BJ (cell line): ENCODE results near the gene ST3GAL3. TPM values are rescaled to one million over a fixed set of nuclear protein-coding genes. Genes with fewer than 3 reads are reported as not detected.

ENCODE experiments used
- CTCF ChIA-PET: fragments of 350-600 bp; formaldehyde crosslinking; extraction: SDS; loops from one replicate; lab custom pipeline; 2021; ENCODE audit warnings: antibody characterized with exemption, inconsistent platforms; lab: Yijun Ruan, JAX
- POLR2A ChIA-PET: fragments of 300-600 bp; sonication (Branson Sonifier 250); formaldehyde crosslinking; extraction: SDS; loops from one replicate; lab custom pipeline; 2021; ENCODE audit warnings: antibody characterized with exemption; lab: Charles Lee
- DNase-seq: peaks from one replicate; pipeline ENCODE4 v3.0.0-alpha.2; 2011; ENCODE audit warnings: low read depth
- H3K27me3 ChIP-seq: 2 replicates; pipeline ENCODE4 v1.6.0; 2011; ENCODE audit warnings: low read length; ENCODE audit not compliant: control insufficient read depth, insufficient read depth
- H3K36me3 ChIP-seq: 2 replicates; pipeline ENCODE4 v1.5.1; 2011; ENCODE audit warnings: low read length; ENCODE audit not compliant: control insufficient read depth, insufficient read depth
- H3K4me3 ChIP-seq: 2 replicates; pipeline ENCODE4 v1.5.1; 2011; ENCODE audit warnings: low read depth, mild to moderate bottlenecking, control low read depth, low read length
- polyA plus RNA-seq: library from polyadenylated mRNA; depleted of rRNA; stranded (reverse); fragments of >200 nt; gene quantifications from 2 replicates; pipeline ENCODE4 v1.2.3, GENCODE V29; 2011
- TF ChIP-seq, protein P1 (sequence below): IDR thresholded peaks from 2 replicates; pipeline ENCODE4 v1.5.1; 2011; ENCODE audit warnings: low read depth, mild to moderate bottlenecking, control low read depth, inconsistent platforms, low read length, moderate library complexity; ENCODE audit not compliant: insufficient read depth

The ST3GAL3 gene
- polyA plus RNA-seq, 1 experiment, result 24.2 TPM

DNA sequence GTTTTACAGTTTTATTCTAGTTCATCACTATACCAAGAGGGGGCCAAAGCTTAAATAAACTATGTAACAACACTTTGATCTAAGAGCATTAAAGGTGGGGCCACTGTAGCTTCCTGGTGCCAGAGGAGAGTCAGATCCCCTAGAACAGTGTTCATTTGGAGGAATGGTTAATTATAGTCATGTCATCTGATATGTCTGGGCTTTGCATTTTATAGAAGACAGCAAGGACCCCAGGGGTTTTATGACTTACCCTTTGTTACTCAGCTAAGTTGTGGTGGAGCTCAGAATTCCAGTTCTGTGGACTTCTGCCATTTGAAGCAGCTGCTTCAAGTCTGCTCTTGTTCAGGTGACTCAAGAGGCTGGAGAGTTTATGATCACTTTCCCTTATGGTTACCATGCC is 40.7 kb upstream of the ST3GAL3 start:
- peaks cover 61% of the 10 kb centered on the region for H3K36me3 ChIP-seq
- ChIA-PET CTCF (interaction anchor here (1.4 kb wide), 1 partner anchor 32 kb away, joined by 4 read pairs; no protein-coding TSS in a partner anchor), POLR2A (interaction anchor here (1.5 kb wide), 1 partner anchor 16 kb away, joined by 6 read pairs; the partner anchor contains the start of gene KDM4A)
- no peak overlapping the region for H3K4me3 ChIP-seq
- H3K27me3 ChIP-seq, result no peaks in the 10 kb centered on the region
- no peak for DNase-seq
- TF ChIP-seq, protein P1, sequence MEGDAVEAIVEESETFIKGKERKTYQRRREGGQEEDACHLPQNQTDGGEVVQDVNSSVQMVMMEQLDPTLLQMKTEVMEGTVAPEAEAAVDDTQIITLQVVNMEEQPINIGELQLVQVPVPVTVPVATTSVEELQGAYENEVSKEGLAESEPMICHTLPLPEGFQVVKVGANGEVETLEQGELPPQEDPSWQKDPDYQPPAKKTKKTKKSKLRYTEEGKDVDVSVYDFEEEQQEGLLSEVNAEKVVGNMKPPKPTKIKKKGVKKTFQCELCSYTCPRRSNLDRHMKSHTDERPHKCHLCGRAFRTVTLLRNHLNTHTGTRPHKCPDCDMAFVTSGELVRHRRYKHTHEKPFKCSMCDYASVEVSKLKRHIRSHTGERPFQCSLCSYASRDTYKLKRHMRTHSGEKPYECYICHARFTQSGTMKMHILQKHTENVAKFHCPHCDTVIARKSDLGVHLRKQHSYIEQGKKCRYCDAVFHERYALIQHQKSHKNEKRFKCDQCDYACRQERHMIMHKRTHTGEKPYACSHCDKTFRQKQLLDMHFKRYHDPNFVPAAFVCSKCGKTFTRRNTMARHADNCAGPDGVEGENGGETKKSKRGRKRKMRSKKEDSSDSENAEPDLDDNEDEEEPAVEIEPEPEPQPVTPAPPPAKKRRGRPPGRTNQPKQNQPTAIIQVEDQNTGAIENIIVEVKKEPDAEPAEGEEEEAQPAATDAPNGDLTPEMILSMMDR, result no peak

DNA sequence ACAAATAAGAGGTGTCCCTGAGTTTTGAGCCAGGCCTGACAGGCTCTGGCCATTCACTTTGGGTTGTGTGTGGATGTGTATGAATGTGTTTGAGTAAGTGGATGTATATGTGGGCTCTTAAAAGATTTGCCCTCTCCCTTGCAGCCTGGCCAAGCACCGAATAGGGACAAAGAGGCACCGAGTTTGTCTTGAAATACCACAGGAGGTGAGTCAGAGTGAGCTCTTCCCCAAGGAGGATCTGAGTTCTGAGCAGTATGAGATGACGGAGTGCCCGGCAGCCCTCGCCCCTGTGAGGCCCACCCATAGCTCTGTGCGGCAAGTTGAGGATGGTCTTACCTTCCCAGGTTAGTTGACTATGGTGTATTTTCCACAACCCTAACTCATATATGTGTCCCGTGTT is 38.4 kb upstream of the ST3GAL3 start:
- Histone ChIP-seq H3K36me3 (peaks cover 59% of the 10 kb centered on the region), H3K27me3 (no peaks in the 10 kb centered on the region), H3K4me3 (no peak overlapping the region)
- no peak for DNase-seq
- ChIA-PET CTCF (no interaction called here), POLR2A (no interaction called here)
- TF ChIP-seq, protein P1, result no peak

DNA sequence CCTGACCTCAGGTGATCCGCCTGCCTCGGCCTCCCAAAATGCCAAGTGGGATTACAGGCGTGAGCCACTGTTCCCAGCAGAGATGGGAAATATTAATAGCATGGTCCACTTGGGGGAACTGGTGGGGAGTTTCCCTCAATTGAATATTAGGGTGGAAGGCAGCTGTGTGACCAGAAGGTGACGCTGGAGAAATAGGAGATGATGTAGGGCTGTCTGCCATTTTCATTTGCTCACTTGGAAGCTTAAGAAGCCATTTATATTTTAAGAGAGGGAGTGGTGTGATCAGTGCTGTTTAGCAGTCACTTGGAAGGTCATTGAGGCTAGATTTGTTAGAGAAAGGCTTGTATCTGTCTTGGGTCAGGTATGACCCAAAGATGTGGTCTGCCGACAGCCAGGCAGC is 37.5 kb upstream of the ST3GAL3 start:
- Histone ChIP-seq H3K27me3 (no peaks in the 10 kb centered on the region), H3K36me3 (peaks cover 58% of the 10 kb centered on the region), H3K4me3 (no peak overlapping the region)
- TF ChIP-seq, protein P1, result no peak
- CTCF ChIA-PET, result no interaction called here
- DNase-seq, result no peak
- POLR2A ChIA-PET, result no interaction called here

DNA sequence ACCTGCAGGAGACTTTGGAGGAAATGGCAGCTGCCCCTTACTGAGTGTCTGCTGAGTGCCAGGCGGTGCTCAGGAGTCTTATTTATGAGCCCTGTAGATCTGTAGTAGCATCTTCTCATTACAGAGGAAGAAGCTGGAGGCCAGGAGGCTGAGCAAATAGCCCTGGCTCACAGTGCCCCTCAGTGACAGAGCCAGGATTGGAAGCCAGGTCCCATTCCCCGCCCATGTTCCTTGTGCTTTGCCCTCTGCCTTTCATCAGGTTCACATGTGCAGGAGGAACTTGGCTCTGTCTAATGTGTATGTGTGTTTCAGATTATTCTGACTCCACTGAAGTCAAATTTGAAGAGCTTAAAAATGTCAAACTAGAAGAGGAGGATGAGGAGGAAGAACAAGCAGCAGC is 36.1 kb upstream of the ST3GAL3 start:
- POLR2A ChIA-PET, result interaction anchor here (0.6 to 0.9 kb wide), 2 partner anchors 13 to 21 kb away, joined by 3 to 4 read pairs; partner anchors contain the start of gene KDM4A
- CTCF ChIA-PET, result interaction anchor here (0.6 to 1.2 kb wide), 3 partner anchors 19 to 263 kb away, joined by 3 to 8 read pairs (median 3); partner anchors contain the start of gene ARTN
- Histone ChIP-seq H3K27me3 (no peaks in the 10 kb centered on the region), H3K36me3 (peaks cover 54% of the 10 kb centered on the region), H3K4me3 (no peak overlapping the region)
- TF ChIP-seq, protein P1, result no peak
- DNase-seq, result no peak

DNA sequence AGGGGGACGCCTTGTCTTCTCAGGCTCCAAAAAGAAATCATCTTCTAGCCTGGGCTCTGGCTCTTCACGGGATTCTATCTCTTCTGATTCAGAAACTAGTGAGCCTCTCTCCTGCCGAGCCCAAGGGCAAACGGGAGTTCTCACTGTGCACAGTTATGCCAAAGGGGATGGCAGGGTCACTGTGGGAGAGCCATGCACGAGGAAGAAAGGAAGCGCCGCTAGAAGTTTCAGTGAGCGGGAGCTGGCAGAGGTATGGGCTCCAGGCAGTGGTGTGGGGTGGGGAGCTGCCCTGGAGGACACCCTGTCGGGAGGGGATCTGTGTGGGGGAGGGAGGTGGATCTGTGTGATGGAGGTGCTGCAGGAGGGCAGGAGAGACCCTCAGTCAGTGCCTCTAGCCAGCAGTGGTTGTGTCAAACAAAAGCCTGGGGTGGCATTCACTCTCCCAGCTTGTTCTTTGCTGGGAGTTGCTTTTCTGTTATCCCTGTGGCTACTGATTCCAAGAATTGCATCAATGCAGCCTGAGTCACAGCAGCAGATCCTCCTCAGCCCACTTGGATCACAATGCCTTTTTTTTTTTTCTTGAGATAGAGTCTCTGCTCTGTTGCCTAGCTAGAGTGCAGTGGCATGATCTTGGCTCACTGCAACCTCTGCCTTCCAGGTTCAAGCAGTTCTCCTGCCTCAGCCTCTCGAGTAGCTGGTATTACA is 35.6 kb upstream of the ST3GAL3 start:
- Histone ChIP-seq H3K27me3 (no peaks in the 10 kb centered on the region), H3K4me3 (no peak overlapping the region), H3K36me3 (peaks cover 49% of the 10 kb centered on the region)
- TF ChIP-seq, protein P1, result no peak
- ChIA-PET POLR2A (interaction anchor here (0.6 to 0.9 kb wide), 2 partner anchors 13 to 22 kb away, joined by 3 to 4 read pairs; partner anchors contain the start of gene KDM4A), CTCF (interaction anchor here (0.6 to 1.2 kb wide), 4 partner anchors 9 to 263 kb away, joined by 3 to 8 read pairs (median 6); partner anchors contain the start of gene ARTN)
- no peak for DNase-seq
